ENCODE data around the gene MRPL37. TPM values are rescaled to one million over a fixed set of nuclear protein-coding genes. Genes with fewer than 3 reads are reported as not detected.

MRPL37 gene
- total RNA-seq, 1 donor from 2014 or later: 60.4 TPM

- H3K9me3 ChIP-seq (ENCODE audit: low read depth): no peaks in the 10 kb centered on the region
- H3K27me3 ChIP-seq: no peaks in the 10 kb centered on the region
- H3K36me3 ChIP-seq: no peaks in the 10 kb centered on the region
- no peak overlapping the region for H3K4me2 ChIP-seq
- peak; percentile 27 for DNase-seq (ENCODE audit: low spot score)
- no peaks in the 10 kb centered on the region for H3K9me3 Mint-ChIP-seq
- peaks cover 48% of the 10 kb centered on the region for H3K4me1 Mint-ChIP-seq
- no peak overlapping the region for H3K4me3 ChIP-seq
- no peaks in the 10 kb centered on the region for H3F3A ChIP-seq (ENCODE audit: low read depth)
- peaks cover 5% of the 10 kb centered on the region for H3K4me1 ChIP-seq
- TF ChIP-seq EZH2 (IDR thresholded peaks at IDR 0.05) (no peak), CTCF (IDR thresholded peaks at IDR 0.05) (no peak), EZH2phosphoT487 (IDR thresholded peaks at IDR 0.05) (no peak)
- no peak overlapping the region for H3K27ac ChIP-seq
- peak overlapping the region; percentile 70 for H3K27ac Mint-ChIP-seq
- peak overlapping the region; percentile 27 for H3K4me3 Mint-ChIP-seq
- H2AFZ ChIP-seq (replicated peaks): no peak overlapping the region
- H3K79me2 ChIP-seq (ENCODE audit: low read depth): no peaks in the 10 kb centered on the region
- H3K36me3 Mint-ChIP-seq: no peaks in the 10 kb centered on the region
- no peak overlapping the region for H3K9ac ChIP-seq
- H4K20me1 ChIP-seq (ENCODE audit: low read depth): no peaks in the 10 kb centered on the region
- peaks cover 4% of the 10 kb centered on the region for H3K27me3 Mint-ChIP-seq (ENCODE audit: insufficient read depth, low read depth)
Measured at GRCh38 chr1:54173681-54174080, 26.3 kb upstream of the MRPL37 start.

- Histone ChIP-seq H3K9me3 (ENCODE audit: low read depth) (no peaks in the 10 kb centered on the region), H3F3A (ENCODE audit: low read depth) (no peaks in the 10 kb centered on the region), H3K79me2 (ENCODE audit: low read depth) (no peaks in the 10 kb centered on the region), H3K9ac (no peak overlapping the region), H3K27ac (no peak overlapping the region), H3K4me1 (peaks cover 5% of the 10 kb centered on the region), H2AFZ (replicated peaks) (no peak overlapping the region), H3K36me3 (no peaks in the 10 kb centered on the region), H3K4me2 (no peak overlapping the region), H4K20me1 (ENCODE audit: low read depth) (no peaks in the 10 kb centered on the region), H3K4me3 (no peak overlapping the region), H3K27me3 (no peaks in the 10 kb centered on the region)
- TF ChIP-seq EZH2phosphoT487 (IDR thresholded peaks at IDR 0.05): no peak
- TF ChIP-seq CTCF (IDR thresholded peaks at IDR 0.05): no peak
- TF ChIP-seq EZH2 (IDR thresholded peaks at IDR 0.05): no peak
- peaks cover 4% of the 10 kb centered on the region for H3K27me3 Mint-ChIP-seq (ENCODE audit: insufficient read depth, low read depth)
- H3K36me3 Mint-ChIP-seq: no peaks in the 10 kb centered on the region
- peak overlapping the region; percentile 46 for H3K27ac Mint-ChIP-seq
- H3K4me3 Mint-ChIP-seq: no peak overlapping the region
- peaks cover 48% of the 10 kb centered on the region for H3K4me1 Mint-ChIP-seq
- DNase-seq (ENCODE audit: low spot score): no peak
- H3K9me3 Mint-ChIP-seq: no peaks in the 10 kb centered on the region
Measured at GRCh38 chr1:54174106-54174505, 25.9 kb upstream of the MRPL37 start.

- H3K4me3 ChIP-seq: no peak overlapping the region
- H3K36me3 ChIP-seq: no peaks in the 10 kb centered on the region
- peaks cover 5% of the 10 kb centered on the region for H3K4me1 ChIP-seq
- Mint-ChIP-seq H3K36me3 (no peaks in the 10 kb centered on the region), H3K4me3 (no peak overlapping the region), H3K27ac (peak overlapping the region; percentile 72), H3K4me1 (peaks cover 49% of the 10 kb centered on the region), H3K9me3 (no peaks in the 10 kb centered on the region), H3K27me3 (ENCODE audit: insufficient read depth, low read depth) (peaks cover 2% of the 10 kb centered on the region)
- no peak overlapping the region for H2AFZ ChIP-seq (replicated peaks)
- no peaks in the 10 kb centered on the region for H4K20me1 ChIP-seq (ENCODE audit: low read depth)
- H3K27ac ChIP-seq: no peak overlapping the region
- H3K9me3 ChIP-seq (ENCODE audit: low read depth): no peaks in the 10 kb centered on the region
- TF ChIP-seq EZH2phosphoT487 (IDR thresholded peaks at IDR 0.05): no peak
- TF ChIP-seq EZH2 (IDR thresholded peaks at IDR 0.05): no peak
- no peak for TF ChIP-seq CTCF (IDR thresholded peaks at IDR 0.05)
- H3K4me2 ChIP-seq: no peak overlapping the region
- no peak for DNase-seq (ENCODE audit: low spot score)
- no peak overlapping the region for H3K9ac ChIP-seq
- H3K79me2 ChIP-seq (ENCODE audit: low read depth): no peaks in the 10 kb centered on the region
- no peaks in the 10 kb centered on the region for H3K27me3 ChIP-seq
- no peaks in the 10 kb centered on the region for H3F3A ChIP-seq (ENCODE audit: low read depth)
Measured at GRCh38 chr1:54176621-54177327, 23.2 kb upstream of the MRPL37 start.

Data from neural progenitor cell (in vitro differentiated cells).